IMR-90 (cell line): Measurements from ENCODE around the gene GNAO1. TPM values are rescaled to one million over a fixed set of nuclear protein-coding genes. Genes with fewer than 3 reads are reported as not detected.

Source experiments
- ATAC-seq: fragments of 200-7000 bp; cut with Tn5 transposase; 2 replicates; pipeline ENCODE4 v1.9.1; 2020; ENCODE audit warnings: low read depth, mild to moderate bottlenecking, moderate library complexity
- BruUV-seq: library from RNA; stranded (reverse); fragments of 400-500 nt; replicated peaks from 2 replicates; lab custom pipeline; 2021; lab: Mats Ljungman, UMichigan
- CTCF ChIA-PET: fragments of 300-600 bp; formaldehyde crosslinking; extraction: SDS; loops from one replicate; lab custom pipeline; 2021; ENCODE audit warnings: antibody characterized with exemption; lab: Yijun Ruan, JAX
- POLR2A ChIA-PET: fragments of 300-600 bp; sonication (Branson Sonifier 250); formaldehyde crosslinking; loops from one replicate; lab custom pipeline; 2022; ENCODE audit warnings: antibody characterized with exemption; ENCODE audit not compliant: unreplicated experiment; lab: Charles Lee
- DNase-seq: peaks from one replicate; pipeline ENCODE4 v3.0.0; 2013
- H2AFZ ChIP-seq: replicated peaks from 2 replicates; pipeline ENCODE3; 2013; ENCODE audit warnings: low read length, mild to moderate bottlenecking; ENCODE audit not compliant: poor library complexity
- H2AK5ac ChIP-seq: 2 replicates; pipeline ENCODE4 v1.6.1; 2013; ENCODE audit warnings: low read depth, low read length, inconsistent platforms
- H2AK9ac ChIP-seq: replicated peaks from 2 replicates; pipeline ENCODE3; 2013; ENCODE audit warnings: mild to moderate bottlenecking, low read depth, low read length, moderate library complexity; ENCODE audit not compliant: poor library complexity
- H2BK120ac ChIP-seq: 2 replicates; pipeline ENCODE4 v1.6.1; 2013; ENCODE audit warnings: low read depth, low read length, inconsistent platforms
- H2BK15ac ChIP-seq: 3 replicates; pipeline ENCODE4 v1.6.1; 2013; ENCODE audit warnings: low read depth, low read length, inconsistent platforms
- H2BK20ac ChIP-seq: 2 replicates; pipeline ENCODE4 v1.6.1; 2013; ENCODE audit warnings: low read depth, mild to moderate bottlenecking, inconsistent platforms, low read length, moderate library complexity
- H2BK5ac ChIP-seq: 2 replicates; pipeline ENCODE4 v1.6.1; 2013; ENCODE audit warnings: mild to moderate bottlenecking, low read depth, low read length, inconsistent platforms; ENCODE audit not compliant: poor library complexity, severe bottlenecking
- H3K14ac ChIP-seq: replicated peaks from 2 replicates; pipeline ENCODE4 v1.6.1; 2013; ENCODE audit warnings: low read depth, low read length, inconsistent platforms
- H3K18ac ChIP-seq: 2 replicates; pipeline ENCODE4 v1.6.1; 2013; ENCODE audit warnings: low read depth, low read length, control low read depth
- H3K23ac ChIP-seq: 2 replicates; pipeline ENCODE4 v1.6.1; 2013; ENCODE audit warnings: low read depth, low read length, inconsistent platforms
- H3K27ac ChIP-seq: 2 replicates; pipeline ENCODE4 v1.5.1; 2013; ENCODE audit warnings: mild to moderate bottlenecking, control low read depth, low read length; ENCODE audit not compliant: insufficient read depth
- H3K27me3 ChIP-seq: 2 replicates; pipeline ENCODE4 v1.6.1; 2013; ENCODE audit warnings: low read length; ENCODE audit not compliant: control insufficient read depth, insufficient read depth
- H3K36me3 ChIP-seq: 2 replicates; pipeline ENCODE4 v1.6.1; 2013; ENCODE audit warnings: low read length, mixed read lengths; ENCODE audit not compliant: control insufficient read depth, insufficient read depth
- H3K4ac ChIP-seq: 2 replicates; pipeline ENCODE4 v1.6.1; 2013; ENCODE audit warnings: low read depth, low read length, inconsistent platforms
- H3K4me1 ChIP-seq: 2 replicates; pipeline ENCODE4 v1.6.1; 2013; ENCODE audit warnings: low read length, mixed read lengths; ENCODE audit not compliant: control insufficient read depth, insufficient read depth
- H3K4me2 ChIP-seq: 2 replicates; pipeline ENCODE4 v1.6.1; 2013; ENCODE audit warnings: low read depth, mild to moderate bottlenecking, control low read depth, low read length, moderate library complexity
- H3K4me3 ChIP-seq: 2 replicates; pipeline ENCODE4 v1.5.1; 2013; ENCODE audit warnings: low read depth, mild to moderate bottlenecking, control low read depth, low read length, moderate library complexity; ENCODE audit not compliant: insufficient read depth
- H3K56ac ChIP-seq: 2 replicates; pipeline ENCODE4 v1.6.1; 2013; ENCODE audit warnings: low read length, inconsistent platforms; ENCODE audit not compliant: insufficient read depth; ENCODE audit errors: extremely low read depth
- H3K79me1 ChIP-seq, 2 experiments: 2 replicates each; pipeline ENCODE4 v1.6.1; 2013; ENCODE audit warnings: low read length in 2 of 2, inconsistent platforms in 1 of 2, low read depth in 1 of 2
- H3K9ac ChIP-seq: 2 replicates; pipeline ENCODE4 v1.6.1; 2013; ENCODE audit warnings: low read depth, low read length, control low read depth
- H3K9me1 ChIP-seq: 2 replicates; pipeline ENCODE4 v1.6.1; 2013; ENCODE audit warnings: low read length, inconsistent platforms; ENCODE audit not compliant: insufficient read depth
- H3K9me3 ChIP-seq: 2 replicates; pipeline ENCODE4 v1.6.1; 2013; ENCODE audit warnings: low read length; ENCODE audit not compliant: control insufficient read depth, insufficient read depth
- H4K20me1 ChIP-seq: 2 replicates; pipeline ENCODE4 v1.6.1; 2013; ENCODE audit warnings: low read length, inconsistent platforms; ENCODE audit not compliant: insufficient read depth
- H4K5ac ChIP-seq: 2 replicates; pipeline ENCODE4 v1.6.1; 2013; ENCODE audit warnings: mild to moderate bottlenecking, low read depth, low read length, control low read depth
- H4K8ac ChIP-seq, 2 experiments: 2 replicates each; pipeline ENCODE4 v1.6.1; 2013; ENCODE audit warnings: low read depth in 2 of 2, low read length in 2 of 2, control low read depth in 1 of 2, inconsistent platforms in 1 of 2
- H4K91ac ChIP-seq: 2 replicates; pipeline ENCODE4 v1.6.1; 2013; ENCODE audit warnings: low read depth, low read length, inconsistent platforms; ENCODE audit not compliant: insufficient read depth
- MAFK ChIP-seq: IDR thresholded peaks from 2 replicates; pipeline ENCODE4 v1.6.1; 2012; ENCODE audit warnings: low read depth, low read length, improper control_type of control experiment
- MXI1 ChIP-seq: IDR thresholded peaks from 2 replicates; pipeline ENCODE4 v1.6.1; 2012; ENCODE audit warnings: low read depth, mild to moderate bottlenecking, low read length, moderate library complexity, borderline replicate concordance
- SMC3 ChIP-seq: fragments of 150-350 bp; IDR thresholded peaks from 2 replicates; pipeline ENCODE4 v1.6.1; 2016; ENCODE audit warnings: low read depth, mild to moderate bottlenecking, antibody characterized with exemption, low read length, moderate library complexity
- WGBS, 2 experiments: methylation state at CpG; one replicate each; pipeline versions ENCODE4 v1.1.5 to v1.1.7; 2013; ENCODE audit warnings: missing lambda C conversion rate in 2 of 2; ENCODE audit not compliant: insufficient read length in 1 of 2; ENCODE audit errors: extremely low coverage in 2 of 2; 5-methylcytosine and 5-hydroxymethylcytosine counted together
- dilution Hi-C: fragments of 300-500 bp; cut with HindIII; formaldehyde crosslinking; loops from one replicate; pipeline ENCODE4 v1.14.3; 2018; ENCODE audit warnings: low sequenced_read_pairs; ENCODE audit not compliant: unreplicated experiment
- in situ Hi-C: fragments of 300-500 bp; cut with MboI; formaldehyde crosslinking; loops from 3 replicates; pipeline ENCODE4 v1.14.3; 2019; ENCODE audit warnings: low sequenced_read_pairs, inconsistent platforms, mixed read lengths
- intact Hi-C: fragments of 100-400 bp; cut with micrococcal nuclease; formaldehyde crosslinking; loops from 2 replicates; pipeline ENCODE4 v1.10.0; 2022
- polyA plus RNA-seq, 3 experiments: library from polyadenylated mRNA; depleted of rRNA; stranded (reverse); fragments of >200 nt; gene quantifications; 2 replicates each; pipeline ENCODE4 v1.2.3, GENCODE V29; 2012; ENCODE audit warnings: low replicate concordance in 1 of 3
- total RNA-seq: library from RNA; depleted of rRNA; stranded (reverse); fragments of >200 nt; gene quantifications from 2 replicates; pipeline ENCODE4 v1.2.3, GENCODE V29; 2012
- TF ChIP-seq, protein P1 (sequence below): conservative IDR thresholded peaks from 2 replicates; pipeline ENCODE4 v1.5.1; 2012; ENCODE audit warnings: mild to moderate bottlenecking, low read depth, low read length, improper control_type of control experiment

Gene GNAO1
- total and polyA plus RNA-seq, 2 of the 4 experiments (the other 2 are of a cell fraction): under 0.01 to 0.07 TPM

DNA sequence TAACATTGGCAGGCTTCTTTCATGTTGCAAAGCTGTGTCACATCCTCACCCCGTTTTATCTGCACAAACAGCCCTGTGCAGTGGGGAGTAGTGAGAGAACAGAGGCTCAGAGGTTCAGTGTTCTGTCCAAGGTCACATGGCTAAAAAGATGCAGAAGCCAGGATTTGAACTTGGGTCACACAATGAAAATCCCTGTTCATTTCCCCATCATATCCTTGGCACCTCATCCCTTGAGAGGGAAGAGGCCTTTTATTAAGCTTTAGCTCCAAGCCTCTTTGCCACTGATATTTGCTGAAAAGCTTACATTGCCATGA, 127.5 kb downstream of the GNAO1 start:
- no peaks in the 10 kb centered on the region for H3K9me3 ChIP-seq
- H3K4me3 ChIP-seq: no peak overlapping the region
- H2BK120ac ChIP-seq: no peak overlapping the region
- BruUV-seq: no TSS peak
- ATAC-seq (no peak), DNase-seq (no peak)
- no peak overlapping the region for H3K56ac ChIP-seq
- H3K36me3 ChIP-seq: no peaks in the 10 kb centered on the region
- no peak overlapping the region for H4K8ac ChIP-seq
- no peak overlapping the region for H4K5ac ChIP-seq
- no peak overlapping the region for H3K14ac ChIP-seq
- in situ Hi-C loops: loop anchor here (25.0 kb wide), 2 partner anchors 606 to 856 kb away; no protein-coding TSS in a partner anchor
- H3K9ac ChIP-seq: no peak overlapping the region
- H2AK9ac ChIP-seq: no peak overlapping the region
- no peak overlapping the region for H2AK5ac ChIP-seq
- no peak overlapping the region for H3K23ac ChIP-seq
- no peaks in the 10 kb centered on the region for H4K20me1 ChIP-seq
- H2BK15ac ChIP-seq: no peak overlapping the region
- peaks cover 31% of the 10 kb centered on the region for H3K27me3 ChIP-seq
- TF ChIP-seq MAFK: no peak
- TF ChIP-seq SMC3: no peak
- TF ChIP-seq MXI1: no peak
- TF ChIP-seq, protein P1, sequence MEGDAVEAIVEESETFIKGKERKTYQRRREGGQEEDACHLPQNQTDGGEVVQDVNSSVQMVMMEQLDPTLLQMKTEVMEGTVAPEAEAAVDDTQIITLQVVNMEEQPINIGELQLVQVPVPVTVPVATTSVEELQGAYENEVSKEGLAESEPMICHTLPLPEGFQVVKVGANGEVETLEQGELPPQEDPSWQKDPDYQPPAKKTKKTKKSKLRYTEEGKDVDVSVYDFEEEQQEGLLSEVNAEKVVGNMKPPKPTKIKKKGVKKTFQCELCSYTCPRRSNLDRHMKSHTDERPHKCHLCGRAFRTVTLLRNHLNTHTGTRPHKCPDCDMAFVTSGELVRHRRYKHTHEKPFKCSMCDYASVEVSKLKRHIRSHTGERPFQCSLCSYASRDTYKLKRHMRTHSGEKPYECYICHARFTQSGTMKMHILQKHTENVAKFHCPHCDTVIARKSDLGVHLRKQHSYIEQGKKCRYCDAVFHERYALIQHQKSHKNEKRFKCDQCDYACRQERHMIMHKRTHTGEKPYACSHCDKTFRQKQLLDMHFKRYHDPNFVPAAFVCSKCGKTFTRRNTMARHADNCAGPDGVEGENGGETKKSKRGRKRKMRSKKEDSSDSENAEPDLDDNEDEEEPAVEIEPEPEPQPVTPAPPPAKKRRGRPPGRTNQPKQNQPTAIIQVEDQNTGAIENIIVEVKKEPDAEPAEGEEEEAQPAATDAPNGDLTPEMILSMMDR: no peak
- intact Hi-C loops: loop anchor here (1.0 to 2.0 kb wide), 4 partner anchors 124 to 606 kb away; no protein-coding TSS in a partner anchor
- ChIA-PET POLR2A (no interaction called here), CTCF (interaction anchor here (0.7 to 1.9 kb wide), 7 partner anchors 8 to 376 kb away, joined by 3 to 19 read pairs (median 4); no protein-coding TSS in a partner anchor)
- no peaks in the 10 kb centered on the region for H3K9me1 ChIP-seq
- no peak overlapping the region for H4K91ac ChIP-seq
- dilution Hi-C loops: no loop called here
- no peak overlapping the region for H3K18ac ChIP-seq
- no peak overlapping the region for H2AFZ ChIP-seq
- H3K4me1 ChIP-seq: no peaks in the 10 kb centered on the region
- no peak overlapping the region for H3K4me2 ChIP-seq
- no peak overlapping the region for H3K27ac ChIP-seq
- no peak overlapping the region for H2BK20ac ChIP-seq
- no CpG with 5 or more reads among the region's 1 CpG for WGBS, 2 experiments
- no peak overlapping the region for H2BK5ac ChIP-seq
- no peaks in the 10 kb centered on the region for H3K79me1 ChIP-seq
- H3K4ac ChIP-seq: no peak overlapping the region
